Calu3 (cell line): ENCODE data around the gene SYNPO2. TPM values are rescaled to one million over a fixed set of nuclear protein-coding genes. Genes with fewer than 3 reads are reported as not detected.

ENCODE experiments used
- BruUV-seq: library from RNA; stranded (reverse); fragments of 400-500 nt; replicated peaks from 2 replicates; lab custom pipeline; 2021; lab: Mats Ljungman, UMichigan
- CTCF ChIA-PET: fragments of 300-600 bp; sonication (Branson Sonifier 250); formaldehyde crosslinking; loops from one replicate; lab custom pipeline; 2022; ENCODE audit warnings: antibody characterized with exemption; lab: Charles Lee
- DNase-seq: peaks from one replicate; pipeline ENCODE4 v3.0.0; 2022
- H3K27ac Mint-ChIP-seq: one replicate; pipeline ENCODE4 v1.8.0; 2022; ENCODE audit warnings: mixed read lengths; ENCODE audit not compliant: unreplicated experiment
- H3K27me3 Mint-ChIP-seq: one replicate; pipeline ENCODE4 v1.8.0; 2022; ENCODE audit warnings: mixed read lengths; ENCODE audit not compliant: unreplicated experiment
- H3K36me3 Mint-ChIP-seq: one replicate; pipeline ENCODE4 v1.8.0; 2022; ENCODE audit warnings: mild to moderate bottlenecking, moderate library complexity, mixed read lengths; ENCODE audit not compliant: insufficient read depth, unreplicated experiment
- H3K4me1 Mint-ChIP-seq: one replicate; pipeline ENCODE4 v1.8.0; 2022; ENCODE audit warnings: mild to moderate bottlenecking, low read depth, mixed read lengths; ENCODE audit not compliant: unreplicated experiment
- H3K4me3 Mint-ChIP-seq: one replicate; pipeline ENCODE4 v1.8.0; 2022; ENCODE audit warnings: mild to moderate bottlenecking, low read depth, moderate library complexity, mixed read lengths; ENCODE audit not compliant: unreplicated experiment
- H3K9me3 Mint-ChIP-seq: one replicate; pipeline ENCODE4 v1.8.0; 2022; ENCODE audit warnings: low read depth, mixed read lengths; ENCODE audit not compliant: unreplicated experiment
- CTCF ChIP-seq: fragments of 200-600 bp; IDR thresholded peaks from one replicate; pipeline ENCODE4 v1.8.0; 2022; ENCODE audit warnings: antibody characterized with exemption; ENCODE audit not compliant: unreplicated experiment
- intact Hi-C: fragments of 100-400 bp; cut with micrococcal nuclease; formaldehyde crosslinking; loops from one replicate; pipeline ENCODE4 v1.10.0; 2022; ENCODE audit not compliant: unreplicated experiment
- total RNA-seq: library from RNA; stranded (reverse); gene quantifications from 2 replicates; pipeline ENCODE4 v1.2.3, GENCODE V29; 2022

The SYNPO2 gene
- total RNA-seq, 1 experiment from 2014 or later = 0.17 TPM

GRCh38 chr4:118942465-118942864, 53.8 kb downstream of the SYNPO2 start:
- H3K4me3 Mint-ChIP-seq = no peak overlapping the region
- no peak for DNase-seq
- no peaks in the 10 kb centered on the region for H3K9me3 Mint-ChIP-seq
- no peaks in the 10 kb centered on the region for H3K36me3 Mint-ChIP-seq
- no peaks in the 10 kb centered on the region for H3K4me1 Mint-ChIP-seq
- CTCF ChIA-PET = no interaction called here
- no TSS peak for BruUV-seq
- peaks cover 22% of the 10 kb centered on the region for H3K27me3 Mint-ChIP-seq
- intact Hi-C loops = no loop called here
- no peak overlapping the region for H3K27ac Mint-ChIP-seq
- no peak for TF ChIP-seq CTCF

- DNase-seq = no peak
- Mint-ChIP-seq H3K4me1 (no peaks in the 10 kb centered on the region), H3K27me3 (peaks cover under 1% of the 10 kb centered on the region), H3K27ac (no peak overlapping the region), H3K9me3 (no peaks in the 10 kb centered on the region), H3K4me3 (no peak overlapping the region), H3K36me3 (no peaks in the 10 kb centered on the region)
- CTCF ChIA-PET = no interaction called here
- BruUV-seq = no TSS peak
- TF ChIP-seq CTCF = no peak
- intact Hi-C loops = no loop called here
Observed at GRCh38 chr4:118947095-118947494, 58.4 kb downstream of the SYNPO2 start.

- no peak for DNase-seq
- BruUV-seq = no TSS peak
- Mint-ChIP-seq H3K36me3 (no peaks in the 10 kb centered on the region), H3K4me3 (no peak overlapping the region), H3K4me1 (no peaks in the 10 kb centered on the region), H3K27me3 (no peaks in the 10 kb centered on the region), H3K9me3 (no peaks in the 10 kb centered on the region), H3K27ac (no peak overlapping the region)
- TF ChIP-seq CTCF = no peak
- CTCF ChIA-PET = no interaction called here
- intact Hi-C loops = no loop called here
Observed at GRCh38 chr4:118948545-118949144, 60.0 kb downstream of the SYNPO2 start.

GRCh38 chr4:118950224-118950623, 61.6 kb downstream of the SYNPO2 start:
- H3K27me3 Mint-ChIP-seq = no peaks in the 10 kb centered on the region
- no peaks in the 10 kb centered on the region for H3K9me3 Mint-ChIP-seq
- no peak overlapping the region for H3K27ac Mint-ChIP-seq
- CTCF ChIA-PET = no interaction called here
- no TSS peak for BruUV-seq
- no peak for DNase-seq
- no peak overlapping the region for H3K4me3 Mint-ChIP-seq
- TF ChIP-seq CTCF = no peak
- no peaks in the 10 kb centered on the region for H3K36me3 Mint-ChIP-seq
- intact Hi-C loops = no loop called here
- H3K4me1 Mint-ChIP-seq = no peaks in the 10 kb centered on the region
